ENCODE data around the gene CADM2. TPM values are rescaled to one million over a fixed set of nuclear protein-coding genes. Genes with fewer than 3 reads are reported as not detected.

CADM2 gene
- total RNA-seq, 1 experiment from 2014 or later, result 0.47 TPM

DNA sequence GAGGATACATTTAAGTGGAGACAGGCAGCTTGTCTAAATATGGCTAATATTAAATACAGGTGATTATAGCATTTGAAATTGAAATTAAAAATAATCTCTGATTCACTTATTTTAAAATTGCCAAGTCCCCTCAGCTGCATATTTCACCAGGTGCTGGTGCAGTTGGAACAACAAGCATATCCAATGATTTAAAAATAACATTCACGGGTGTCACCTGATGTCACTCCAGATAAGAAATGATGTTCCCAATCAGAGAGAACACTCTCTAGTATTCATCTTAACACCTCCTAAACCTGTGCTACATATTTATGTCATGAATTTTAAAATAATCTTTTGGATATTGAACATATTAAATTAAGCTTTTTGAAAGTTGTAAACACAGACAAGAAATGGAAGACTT is 249.9 kb downstream of the CADM2 start:
- ATAC-seq, result no peak
- no peaks in the 10 kb centered on the region for H4K20me1 ChIP-seq (ENCODE audit: low read length)
- POLR2A ChIA-PET (ENCODE audit: unreplicated experiment), result interaction anchor here (0.6 kb wide), 1 partner anchor 29 kb away, joined by 4 read pairs; no protein-coding TSS in a partner anchor
- H3F3A ChIP-seq (ENCODE audit: low read length, unreplicated experiment), result no peaks in the 10 kb centered on the region
- H3K9ac ChIP-seq (ENCODE audit: low read length), result no peak overlapping the region
- no peak for DNase-seq
- H3K4me3 ChIP-seq (ENCODE audit: low read length), result no peak overlapping the region
- intact Hi-C loops (cut with micrococcal nuclease), result no loop called here
- no peaks in the 10 kb centered on the region for H3K4me1 ChIP-seq (ENCODE audit: insufficient read depth, low read length)
- no peaks in the 10 kb centered on the region for H3K36me3 ChIP-seq (ENCODE audit: low read depth, low read length)
- no peak for TF ChIP-seq EZH2 (IDR thresholded peaks at IDR 0.05; ENCODE audit: low read length, unreplicated experiment)
- no peak for TF ChIP-seq EZH2phosphoT487 (IDR thresholded peaks at IDR 0.05; ENCODE audit: borderline replicate concordance, low read length)
- TF ChIP-seq, protein P1, sequence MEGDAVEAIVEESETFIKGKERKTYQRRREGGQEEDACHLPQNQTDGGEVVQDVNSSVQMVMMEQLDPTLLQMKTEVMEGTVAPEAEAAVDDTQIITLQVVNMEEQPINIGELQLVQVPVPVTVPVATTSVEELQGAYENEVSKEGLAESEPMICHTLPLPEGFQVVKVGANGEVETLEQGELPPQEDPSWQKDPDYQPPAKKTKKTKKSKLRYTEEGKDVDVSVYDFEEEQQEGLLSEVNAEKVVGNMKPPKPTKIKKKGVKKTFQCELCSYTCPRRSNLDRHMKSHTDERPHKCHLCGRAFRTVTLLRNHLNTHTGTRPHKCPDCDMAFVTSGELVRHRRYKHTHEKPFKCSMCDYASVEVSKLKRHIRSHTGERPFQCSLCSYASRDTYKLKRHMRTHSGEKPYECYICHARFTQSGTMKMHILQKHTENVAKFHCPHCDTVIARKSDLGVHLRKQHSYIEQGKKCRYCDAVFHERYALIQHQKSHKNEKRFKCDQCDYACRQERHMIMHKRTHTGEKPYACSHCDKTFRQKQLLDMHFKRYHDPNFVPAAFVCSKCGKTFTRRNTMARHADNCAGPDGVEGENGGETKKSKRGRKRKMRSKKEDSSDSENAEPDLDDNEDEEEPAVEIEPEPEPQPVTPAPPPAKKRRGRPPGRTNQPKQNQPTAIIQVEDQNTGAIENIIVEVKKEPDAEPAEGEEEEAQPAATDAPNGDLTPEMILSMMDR (conservative IDR thresholded peaks at IDR 0.05; ENCODE audit: low read depth, low read length), result no peak
- BruUV-seq (replicated peaks), result no TSS peak
- no peak overlapping the region for H2AFZ ChIP-seq (ENCODE audit: low read length)
- H3K9me3 ChIP-seq (ENCODE audit: low read length), result no peaks in the 10 kb centered on the region
- H3K9me2 ChIP-seq (replicated peaks; ENCODE audit: low read length), result no peaks in the 10 kb centered on the region
- H3K4me2 ChIP-seq (ENCODE audit: low read length), result no peak overlapping the region
- no peaks in the 10 kb centered on the region for H3K79me2 ChIP-seq (ENCODE audit: low read length)
- 0 out of 2 replicates have a peak, but pooled peaks cover 4% of the 10 kb centered on the region for H3K27me3 ChIP-seq (ENCODE audit: low read length)
- CTCF ChIA-PET, result no interaction called here
- no peak overlapping the region for H3K27ac ChIP-seq (ENCODE audit: low read length)

DNA sequence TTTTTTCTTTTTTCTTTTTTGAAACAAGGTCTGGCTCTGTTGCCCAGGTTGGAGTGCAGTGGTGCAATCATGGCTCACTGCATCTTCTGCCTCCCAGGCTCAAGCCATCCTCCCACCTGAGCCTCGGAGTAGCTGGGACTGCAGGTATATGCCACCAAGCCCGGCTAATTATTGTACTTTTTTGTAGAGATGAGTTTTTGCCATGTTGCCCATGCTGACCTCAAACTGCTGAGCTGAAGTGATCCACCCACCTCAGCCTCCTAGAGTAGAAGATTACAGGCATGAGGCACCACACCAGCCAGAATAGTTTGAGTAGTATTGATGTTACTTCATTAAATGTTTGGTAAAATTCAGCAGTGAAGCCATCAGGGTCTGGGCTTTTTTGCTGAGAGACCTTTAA is 251.8 kb downstream of the CADM2 start:
- H3K27ac ChIP-seq (ENCODE audit: low read length), result no peak overlapping the region
- no peak for ATAC-seq
- H3K27me3 ChIP-seq (ENCODE audit: low read length), result 0 out of 2 replicates have a peak, but pooled peaks cover 4% of the 10 kb centered on the region
- H3K9me2 ChIP-seq (replicated peaks; ENCODE audit: low read length), result no peaks in the 10 kb centered on the region
- H2AFZ ChIP-seq (ENCODE audit: low read length), result no peak overlapping the region
- H3K36me3 ChIP-seq (ENCODE audit: low read depth, low read length), result no peaks in the 10 kb centered on the region
- H4K20me1 ChIP-seq (ENCODE audit: low read length), result no peaks in the 10 kb centered on the region
- ChIA-PET CTCF (no interaction called here), POLR2A (ENCODE audit: unreplicated experiment) (no interaction called here)
- no peak overlapping the region for H3K9ac ChIP-seq (ENCODE audit: low read length)
- H3K79me2 ChIP-seq (ENCODE audit: low read length), result no peaks in the 10 kb centered on the region
- no peaks in the 10 kb centered on the region for H3K9me3 ChIP-seq (ENCODE audit: low read length)
- H3K4me3 ChIP-seq (ENCODE audit: low read length), result no peak overlapping the region
- H3F3A ChIP-seq (ENCODE audit: low read length, unreplicated experiment), result no peaks in the 10 kb centered on the region
- no peak overlapping the region for H3K4me2 ChIP-seq (ENCODE audit: low read length)
- no TSS peak for BruUV-seq (replicated peaks)
- DNase-seq, result no peak
- intact Hi-C loops (cut with micrococcal nuclease), result no loop called here
- TF ChIP-seq, protein P1 (conservative IDR thresholded peaks at IDR 0.05; ENCODE audit: low read depth, low read length), result no peak
- TF ChIP-seq EZH2 (IDR thresholded peaks at IDR 0.05; ENCODE audit: low read length, unreplicated experiment) (no peak), EZH2phosphoT487 (IDR thresholded peaks at IDR 0.05; ENCODE audit: borderline replicate concordance, low read length) (no peak)
- H3K4me1 ChIP-seq (ENCODE audit: insufficient read depth, low read length), result no peaks in the 10 kb centered on the region

DNA sequence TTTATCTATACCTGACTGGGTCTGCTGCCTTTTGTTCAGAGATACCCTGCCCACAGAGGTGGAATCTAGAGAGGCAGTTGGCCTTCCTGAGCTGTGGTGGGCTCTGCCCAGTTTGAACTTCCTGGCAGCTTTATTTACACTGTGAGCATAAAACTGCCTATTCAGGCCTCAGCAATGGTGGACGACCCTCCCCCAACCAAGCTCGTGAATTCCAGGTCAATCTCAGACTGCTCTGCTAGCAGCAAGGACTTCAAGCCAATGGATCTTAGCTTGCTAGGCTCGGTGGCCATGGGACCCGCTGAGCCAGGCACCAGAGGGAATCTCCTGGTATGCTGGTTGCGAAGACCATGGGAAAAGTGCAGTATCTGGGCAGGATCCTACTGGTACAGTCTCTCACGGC is 270.2 kb downstream of the CADM2 start:
- TF ChIP-seq EZH2phosphoT487 (IDR thresholded peaks at IDR 0.05; ENCODE audit: borderline replicate concordance, low read length) (no peak), EZH2 (IDR thresholded peaks at IDR 0.05; ENCODE audit: low read length, unreplicated experiment) (no peak)
- TF ChIP-seq, protein P1 (conservative IDR thresholded peaks at IDR 0.05; ENCODE audit: low read depth, low read length), result no peak
- Histone ChIP-seq H3K9me2 (replicated peaks; ENCODE audit: low read length) (no peaks in the 10 kb centered on the region), H4K20me1 (ENCODE audit: low read length) (no peaks in the 10 kb centered on the region), H3K4me1 (ENCODE audit: insufficient read depth, low read length) (no peaks in the 10 kb centered on the region), H3K4me3 (ENCODE audit: low read length) (no peak overlapping the region), H3K36me3 (ENCODE audit: low read depth, low read length) (no peaks in the 10 kb centered on the region), H3K9ac (ENCODE audit: low read length) (no peak overlapping the region), H3K79me2 (ENCODE audit: low read length) (no peaks in the 10 kb centered on the region), H3K4me2 (ENCODE audit: low read length) (no peak overlapping the region), H3K27ac (ENCODE audit: low read length) (no peak overlapping the region), H3F3A (ENCODE audit: low read length, unreplicated experiment) (no peaks in the 10 kb centered on the region), H3K9me3 (ENCODE audit: low read length) (no peaks in the 10 kb centered on the region), H3K27me3 (ENCODE audit: low read length) (no peaks in the 10 kb centered on the region), H2AFZ (ENCODE audit: low read length) (no peak overlapping the region)
- ChIA-PET CTCF (no interaction called here), POLR2A (ENCODE audit: unreplicated experiment) (no interaction called here)
- DNase-seq (no peak), ATAC-seq (no peak)
- intact Hi-C loops (cut with micrococcal nuclease), result no loop called here
- BruUV-seq (replicated peaks), result no TSS peak
